OCI-LY3 (cell line): ENCODE data around the gene CISD3.

Source experiments
- EZH2phosphoT487 ChIP-seq: fragments of 200-600 bp; shearing (Covaris generic); IDR thresholded peaks from 2 replicates; pipeline ENCODE4 v1.6.1; 2018; ENCODE audit warnings: antibody characterized with exemption, mixed run types, low read depth
- TF ChIP-seq, protein P1 (sequence below): fragments of 200-600, 300-600 bp; sonication (generic); IDR thresholded peaks from 2 replicates; pipeline ENCODE4 v1.5.1; 2014; ENCODE audit warnings: antibody characterized with exemption, low read length, low read depth

GRCh38 chr17:38705803-38706504, 24.2 kb upstream of the CISD3 start:
- TF ChIP-seq, protein P1, sequence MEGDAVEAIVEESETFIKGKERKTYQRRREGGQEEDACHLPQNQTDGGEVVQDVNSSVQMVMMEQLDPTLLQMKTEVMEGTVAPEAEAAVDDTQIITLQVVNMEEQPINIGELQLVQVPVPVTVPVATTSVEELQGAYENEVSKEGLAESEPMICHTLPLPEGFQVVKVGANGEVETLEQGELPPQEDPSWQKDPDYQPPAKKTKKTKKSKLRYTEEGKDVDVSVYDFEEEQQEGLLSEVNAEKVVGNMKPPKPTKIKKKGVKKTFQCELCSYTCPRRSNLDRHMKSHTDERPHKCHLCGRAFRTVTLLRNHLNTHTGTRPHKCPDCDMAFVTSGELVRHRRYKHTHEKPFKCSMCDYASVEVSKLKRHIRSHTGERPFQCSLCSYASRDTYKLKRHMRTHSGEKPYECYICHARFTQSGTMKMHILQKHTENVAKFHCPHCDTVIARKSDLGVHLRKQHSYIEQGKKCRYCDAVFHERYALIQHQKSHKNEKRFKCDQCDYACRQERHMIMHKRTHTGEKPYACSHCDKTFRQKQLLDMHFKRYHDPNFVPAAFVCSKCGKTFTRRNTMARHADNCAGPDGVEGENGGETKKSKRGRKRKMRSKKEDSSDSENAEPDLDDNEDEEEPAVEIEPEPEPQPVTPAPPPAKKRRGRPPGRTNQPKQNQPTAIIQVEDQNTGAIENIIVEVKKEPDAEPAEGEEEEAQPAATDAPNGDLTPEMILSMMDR, result no peak
- TF ChIP-seq EZH2phosphoT487, result no peak
